Glutamatergic neuron (in vitro differentiated cells): ENCODE measurements around the gene UQCC3. TPM values are rescaled to one million over a fixed set of nuclear protein-coding genes. Genes with fewer than 3 reads are reported as not detected.
A peak's percentile ranks its signal among the peaks of the same experiment; 100 is the strongest.

Source experiments
- DNase-seq: peaks from one replicate; pipeline ENCODE4 v3.0.0; 2022
- H3K27ac Mint-ChIP-seq: one replicate; pipeline ENCODE4 v1.8.0; 2020; ENCODE audit warnings: mild to moderate bottlenecking, mixed read lengths, inconsistent platforms; ENCODE audit not compliant: unreplicated experiment
- H3K27me3 Mint-ChIP-seq: one replicate; pipeline ENCODE4 v1.8.0; 2020; ENCODE audit warnings: mild to moderate bottlenecking, moderate library complexity, mixed read lengths, inconsistent platforms; ENCODE audit not compliant: unreplicated experiment
- H3K36me3 Mint-ChIP-seq: one replicate; pipeline ENCODE4 v1.8.0; 2020; ENCODE audit warnings: mild to moderate bottlenecking, mixed read lengths, inconsistent platforms; ENCODE audit not compliant: unreplicated experiment
- H3K4me1 Mint-ChIP-seq: one replicate; pipeline ENCODE4 v1.8.0; 2020; ENCODE audit warnings: mild to moderate bottlenecking, low read depth, mixed read lengths, inconsistent platforms; ENCODE audit not compliant: unreplicated experiment
- H3K4me3 Mint-ChIP-seq: one replicate; pipeline ENCODE4 v1.8.0; 2020; ENCODE audit warnings: mild to moderate bottlenecking, mixed read lengths, inconsistent platforms; ENCODE audit not compliant: unreplicated experiment
- H3K9me3 Mint-ChIP-seq: one replicate; pipeline ENCODE4 v1.8.0; 2020; ENCODE audit warnings: mild to moderate bottlenecking, moderate library complexity, mixed read lengths, inconsistent platforms; ENCODE audit not compliant: unreplicated experiment
- CTCF ChIP-seq: fragments of 200-600 bp; sonication (generic); IDR thresholded peaks from one replicate; pipeline ENCODE4 v1.5.0; 2021; ENCODE audit not compliant: partially characterized antibody, unreplicated experiment
- total RNA-seq: library from RNA; stranded (reverse); fragmentation: NEBNext Ultra II Directional; extraction: Animal tissue kit (Norgen Biotek cat#: 25700); gene quantifications from one replicate; pipeline ENCODE4 v1.2.1, GENCODE V29; 2021; ENCODE audit not compliant: unreplicated experiment

The UQCC3 gene
- total RNA-seq, 1 donor from 2014 or later: 5.7 TPM

GRCh38 chr11:62665599-62666258, 5.7 kb upstream of the UQCC3 start:
- Mint-ChIP-seq H3K9me3 (peaks cover 13% of the 10 kb centered on the region), H3K4me3 (peak overlapping the region; percentile 96), H3K27ac (peak overlapping the region; percentile 94), H3K4me1 (peaks cover 10% of the 10 kb centered on the region), H3K36me3 (no peaks in the 10 kb centered on the region), H3K27me3 (peaks cover 4% of the 10 kb centered on the region)
- TF ChIP-seq CTCF: no peak
- peak; percentile 50 for DNase-seq

- no peak for TF ChIP-seq CTCF
- H3K9me3 Mint-ChIP-seq: peaks cover 13% of the 10 kb centered on the region
- peak overlapping the region; percentile 59 for H3K27ac Mint-ChIP-seq
- H3K36me3 Mint-ChIP-seq: no peaks in the 10 kb centered on the region
- H3K4me3 Mint-ChIP-seq: peak overlapping the region; percentile 96
- H3K4me1 Mint-ChIP-seq: peaks cover 13% of the 10 kb centered on the region
- H3K27me3 Mint-ChIP-seq: peaks cover 7% of the 10 kb centered on the region
- DNase-seq: no peak
Measured at GRCh38 chr11:62666259-62666926, 5.1 kb upstream of the UQCC3 start.

GRCh38 chr11:62667460-62667859, 4.0 kb upstream of the UQCC3 start:
- TF ChIP-seq CTCF: no peak
- no peaks in the 10 kb centered on the region for H3K36me3 Mint-ChIP-seq
- H3K27me3 Mint-ChIP-seq: peaks cover 9% of the 10 kb centered on the region
- peaks cover 13% of the 10 kb centered on the region for H3K4me1 Mint-ChIP-seq
- peak overlapping the region; percentile 96 for H3K4me3 Mint-ChIP-seq
- peaks cover 13% of the 10 kb centered on the region for H3K9me3 Mint-ChIP-seq
- no peak overlapping the region for H3K27ac Mint-ChIP-seq
- no peak for DNase-seq

GRCh38 chr11:62669420-62670161, 1.9 kb upstream of the UQCC3 start:
- Mint-ChIP-seq H3K4me1 (peaks cover 13% of the 10 kb centered on the region), H3K27me3 (peaks cover 9% of the 10 kb centered on the region), H3K27ac (peak overlapping the region; percentile 81), H3K9me3 (peaks cover 10% of the 10 kb centered on the region), H3K36me3 (no peaks in the 10 kb centered on the region), H3K4me3 (peak overlapping the region; percentile 43)
- no peak for DNase-seq
- TF ChIP-seq CTCF: no peak

GRCh38 chr11:62671236-62671607, 251 bp upstream of the UQCC3 start:
- no peaks in the 10 kb centered on the region for H3K36me3 Mint-ChIP-seq
- no peak for DNase-seq
- peak overlapping the region; percentile 99 for H3K27ac Mint-ChIP-seq
- H3K27me3 Mint-ChIP-seq: peaks cover 6% of the 10 kb centered on the region
- TF ChIP-seq CTCF: no peak
- peak overlapping the region; percentile 97 for H3K4me3 Mint-ChIP-seq
- H3K9me3 Mint-ChIP-seq: peaks cover 4% of the 10 kb centered on the region
- H3K4me1 Mint-ChIP-seq: peaks cover 13% of the 10 kb centered on the region
